Measurements from ENCODE around the gene NKAIN2.
"Not testable (repeated sequence)": the region's sequence is repeated elsewhere in the genome, so short reads cannot be mapped to it uniquely, and the experiment has no call there.

The NKAIN2 gene

GRCh38 chr6:124655866-124656265 lies 852.2 kb downstream of the NKAIN2 start:
- DNase-seq: no peak

- no peak for DNase-seq
Measured at GRCh38 chr6:124658053-124658452, 854.4 kb downstream of the NKAIN2 start.

GRCh38 chr6:124659427-124659826 lies 855.8 kb downstream of the NKAIN2 start:
- DNase-seq: no peak

- no peak for DNase-seq
Measured at GRCh38 chr6:124660185-124660584, 856.5 kb downstream of the NKAIN2 start.

- DNase-seq: no peak
Measured at GRCh38 chr6:124661097-124661661, 857.5 kb downstream of the NKAIN2 start.

- DNase-seq: no peak
Measured at GRCh38 chr6:124668028-124668427, 864.4 kb downstream of the NKAIN2 start.

- no peak for DNase-seq
Measured at GRCh38 chr6:124669713-124670480, 866.2 kb downstream of the NKAIN2 start.

GRCh38 chr6:124670801-124671200 lies 867.1 kb downstream of the NKAIN2 start:
- DNase-seq: no peak

- DNase-seq: no peak
Measured at GRCh38 chr6:124671324-124671723, 867.7 kb downstream of the NKAIN2 start.

GRCh38 chr6:124674042-124674441 lies 870.4 kb downstream of the NKAIN2 start:
- DNase-seq: no peak

GRCh38 chr6:124676033-124676432 lies 872.4 kb downstream of the NKAIN2 start:
- DNase-seq: no peak

- no peak for DNase-seq
Measured at GRCh38 chr6:124677874-124678273, 874.2 kb downstream of the NKAIN2 start.

- no peak for DNase-seq
Measured at GRCh38 chr6:124679387-124679786, 875.7 kb downstream of the NKAIN2 start.

GRCh38 chr6:124682751-124683150 lies 879.1 kb downstream of the NKAIN2 start:
- DNase-seq: no peak

GRCh38 chr6:124683507-124683906 lies 879.8 kb downstream of the NKAIN2 start:
- DNase-seq: no peak

GRCh38 chr6:124684621-124685020 lies 881.0 kb downstream of the NKAIN2 start:
- no peak for DNase-seq

- DNase-seq: no peak
Measured at GRCh38 chr6:124688369-124688768, 884.7 kb downstream of the NKAIN2 start.

GRCh38 chr6:124694139-124694705 lies 890.6 kb downstream of the NKAIN2 start:
- DNase-seq: no peak

- DNase-seq: no peak
Measured at GRCh38 chr6:124699038-124699437, 895.4 kb downstream of the NKAIN2 start.

- DNase-seq: no peak
Measured at GRCh38 chr6:124703541-124703940, 899.9 kb downstream of the NKAIN2 start.

GRCh38 chr6:124712532-124712931 lies 908.9 kb downstream of the NKAIN2 start:
- not testable (repeated sequence) for DNase-seq

- DNase-seq: no peak
Measured at GRCh38 chr6:124714728-124715127, 911.1 kb downstream of the NKAIN2 start.

- DNase-seq: no peak
Measured at GRCh38 chr6:124719913-124720312, 916.2 kb downstream of the NKAIN2 start.

GRCh38 chr6:124721331-124721730 lies 917.7 kb downstream of the NKAIN2 start:
- no peak for DNase-seq

Data from CD4-positive, alpha-beta T cell treated with Interleukin-4 for 1 hour (primary cell).